SK-N-SH treated with all-trans-retinoic acid at 6 μM for 48 hours (cell line): Measurements from ENCODE around the gene LIPN.

Experiments
- ATAC-seq: fragments of 200-7000 bp; cut with Tn5 transposase; 3 replicates; pipeline ENCODE4 v1.9.1; 2020; ENCODE audit warnings: mild to moderate bottlenecking, moderate library complexity
- ARNTL ChIP-seq: fragments of 450-650 bp; formaldehyde crosslinking; IDR thresholded peaks from 2 replicates; pipeline ENCODE4 v1.5.0; 2020; ENCODE audit warnings: low read depth, mild to moderate bottlenecking, moderate library complexity, borderline replicate concordance
- BACH2 ChIP-seq: fragments of 250-450 bp; sonication (Bioruptor Pico); IDR thresholded peaks from 2 replicates; pipeline ENCODE4 v1.9.0; 2021; ENCODE audit warnings: mild to moderate bottlenecking, borderline replicate concordance
- CSDC2 ChIP-seq: fragments of 250-450 bp; sonication (Bioruptor Pico); IDR thresholded peaks from 2 replicates; pipeline ENCODE4 v1.5.0; 2020; ENCODE audit warnings: mild to moderate bottlenecking, moderate library complexity
- ESRRG ChIP-seq: fragments of 250-450 bp; sonication (Bioruptor Pico); IDR thresholded peaks from 2 replicates; pipeline ENCODE4 v1.6.1; 2021; ENCODE audit warnings: mild to moderate bottlenecking
- GLIS3 ChIP-seq: fragments of 250-450 bp; sonication (Bioruptor Pico); IDR thresholded peaks from 2 replicates; pipeline ENCODE4 v1.5.0; 2020; ENCODE audit warnings: mild to moderate bottlenecking, moderate library complexity
- ISL1 ChIP-seq: fragments of 250-450 bp; sonication (Bioruptor Pico); IDR thresholded peaks from 2 replicates; pipeline ENCODE4 v2.1.2; 2022; ENCODE audit warnings: mild to moderate bottlenecking, moderate library complexity
- OSR1 ChIP-seq: fragments of 250-450 bp; sonication (Bioruptor Pico); IDR thresholded peaks from 2 replicates; pipeline ENCODE4 v1.8.0; 2022; ENCODE audit warnings: moderate library complexity, mild to moderate bottlenecking, inconsistent platforms
- PPARA ChIP-seq: fragments of 250-450 bp; sonication (Bioruptor Pico); IDR thresholded peaks from 2 replicates; pipeline ENCODE4 v1.5.0; 2020; ENCODE audit warnings: mild to moderate bottlenecking, borderline replicate concordance
- SNAI2 ChIP-seq: fragments of 250-450 bp; sonication (Bioruptor Pico); IDR thresholded peaks from 2 replicates; pipeline ENCODE4 v1.5.0; 2020; ENCODE audit warnings: mild to moderate bottlenecking, moderate library complexity
- TCF4 ChIP-seq: fragments of 250-450 bp; sonication (Bioruptor Pico); IDR thresholded peaks from 2 replicates; pipeline ENCODE4 v1.8.0; 2021; ENCODE audit warnings: mild to moderate bottlenecking, moderate library complexity, borderline replicate concordance
- TOX ChIP-seq: fragments of 250-450 bp; sonication (Bioruptor Pico); IDR thresholded peaks from 2 replicates; pipeline ENCODE4 v1.8.0; 2021; ENCODE audit warnings: mild to moderate bottlenecking, moderate library complexity, borderline replicate concordance
- ZC3H10 ChIP-seq: fragments of 250-450 bp; sonication (Bioruptor Pico); IDR thresholded peaks from 2 replicates; pipeline ENCODE4 v1.5.1; 2021; ENCODE audit warnings: mild to moderate bottlenecking, moderate library complexity
- ZFP3 ChIP-seq: fragments of 250-450 bp; sonication (Bioruptor Pico); IDR thresholded peaks from 2 replicates; pipeline ENCODE4 v1.5.0; 2020; ENCODE audit warnings: mild to moderate bottlenecking, moderate library complexity
- ZFP30 ChIP-seq: fragments of 450-650 bp; formaldehyde crosslinking; IDR thresholded peaks from 2 replicates; pipeline ENCODE4 v1.5.0; 2022; ENCODE audit warnings: mild to moderate bottlenecking, moderate library complexity
- ZNF565 ChIP-seq: fragments of 450-650 bp; formaldehyde crosslinking; conservative IDR thresholded peaks from 2 replicates; pipeline ENCODE4 v1.5.0; 2020; ENCODE audit warnings: low read depth, mild to moderate bottlenecking, moderate library complexity
- ZNF70 ChIP-seq: fragments of 450-650 bp; formaldehyde crosslinking; IDR thresholded peaks from 2 replicates; pipeline ENCODE4 v1.5.0; 2020; ENCODE audit warnings: mild to moderate bottlenecking, moderate library complexity
- ZNF8 ChIP-seq: fragments of 450-650 bp; formaldehyde crosslinking; IDR thresholded peaks from 2 replicates; pipeline ENCODE4 v1.5.0; 2020; ENCODE audit warnings: mild to moderate bottlenecking, moderate library complexity
- TF ChIP-seq, protein P1 (sequence below): fragments of 250-450 bp; sonication (Bioruptor Pico); IDR thresholded peaks from 2 replicates; pipeline ENCODE4 v1.8.0; 2020; ENCODE audit warnings: mild to moderate bottlenecking, moderate library complexity, borderline replicate concordance
- TF ChIP-seq, protein P2 (sequence below): fragments of 250-450 bp; sonication (Bioruptor Pico); IDR thresholded peaks from 2 replicates; pipeline ENCODE4 v1.5.1; 2020; ENCODE audit warnings: low read depth, mild to moderate bottlenecking, moderate library complexity
- TF ChIP-seq, protein P3 (sequence below): fragments of 250-450 bp; sonication (Bioruptor Pico); IDR thresholded peaks from 2 replicates; pipeline ENCODE4 v1.5.1; 2021; ENCODE audit warnings: mild to moderate bottlenecking, moderate library complexity
- TF ChIP-seq, protein P4 (sequence below): fragments of 250-450 bp; sonication (Bioruptor Pico); IDR thresholded peaks from 2 replicates; pipeline ENCODE4 v1.8.0; 2021; ENCODE audit warnings: low read depth, mild to moderate bottlenecking, moderate library complexity, borderline replicate concordance

Gene LIPN

DNA sequence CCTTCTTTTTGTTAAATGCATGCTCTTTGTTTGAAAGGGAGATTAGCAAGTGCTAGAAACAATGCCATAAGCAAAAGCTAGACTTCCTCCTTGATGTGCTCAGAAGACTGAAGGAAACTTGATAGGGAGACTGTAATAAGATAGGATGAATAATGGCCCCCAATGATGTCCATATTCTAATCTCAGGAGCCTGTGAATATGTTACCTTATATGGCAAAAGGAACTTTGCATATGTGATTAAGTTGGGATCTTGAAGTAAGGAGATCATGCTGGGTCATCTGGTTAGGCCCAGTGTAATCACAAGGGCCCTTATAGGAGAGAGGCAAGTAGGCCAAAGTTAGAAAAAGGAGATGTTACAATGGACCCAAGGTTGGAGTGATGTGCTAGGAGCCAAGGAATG is 29.1 kb downstream of the LIPN start:
- TF ChIP-seq ZFP3 (CRISPR knock-in tag) (no peak), OSR1 (no peak), ZNF8 (CRISPR knock-in tag) (no peak), TOX (no peak), ZC3H10 (CRISPR knock-in tag) (no peak), TCF4 (CRISPR knock-in tag) (no peak), ARNTL (CRISPR knock-in tag) (no peak), ESRRG (CRISPR knock-in tag) (no peak), ZNF565 (no peak), ZNF70 (no peak), GLIS3 (CRISPR knock-in tag) (no peak), ISL1 (CRISPR knock-in tag) (no peak), BACH2 (CRISPR knock-in tag) (no peak), PPARA (CRISPR knock-in tag) (no peak)
- TF ChIP-seq, protein P1, sequence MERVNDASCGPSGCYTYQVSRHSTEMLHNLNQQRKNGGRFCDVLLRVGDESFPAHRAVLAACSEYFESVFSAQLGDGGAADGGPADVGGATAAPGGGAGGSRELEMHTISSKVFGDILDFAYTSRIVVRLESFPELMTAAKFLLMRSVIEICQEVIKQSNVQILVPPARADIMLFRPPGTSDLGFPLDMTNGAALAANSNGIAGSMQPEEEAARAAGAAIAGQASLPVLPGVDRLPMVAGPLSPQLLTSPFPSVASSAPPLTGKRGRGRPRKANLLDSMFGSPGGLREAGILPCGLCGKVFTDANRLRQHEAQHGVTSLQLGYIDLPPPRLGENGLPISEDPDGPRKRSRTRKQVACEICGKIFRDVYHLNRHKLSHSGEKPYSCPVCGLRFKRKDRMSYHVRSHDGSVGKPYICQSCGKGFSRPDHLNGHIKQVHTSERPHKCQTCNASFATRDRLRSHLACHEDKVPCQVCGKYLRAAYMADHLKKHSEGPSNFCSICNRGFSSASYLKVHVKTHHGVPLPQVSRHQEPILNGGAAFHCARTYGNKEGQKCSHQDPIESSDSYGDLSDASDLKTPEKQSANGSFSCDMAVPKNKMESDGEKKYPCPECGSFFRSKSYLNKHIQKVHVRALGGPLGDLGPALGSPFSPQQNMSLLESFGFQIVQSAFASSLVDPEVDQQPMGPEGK (CRISPR knock-in tag): no peak
- TF ChIP-seq, protein P2, sequence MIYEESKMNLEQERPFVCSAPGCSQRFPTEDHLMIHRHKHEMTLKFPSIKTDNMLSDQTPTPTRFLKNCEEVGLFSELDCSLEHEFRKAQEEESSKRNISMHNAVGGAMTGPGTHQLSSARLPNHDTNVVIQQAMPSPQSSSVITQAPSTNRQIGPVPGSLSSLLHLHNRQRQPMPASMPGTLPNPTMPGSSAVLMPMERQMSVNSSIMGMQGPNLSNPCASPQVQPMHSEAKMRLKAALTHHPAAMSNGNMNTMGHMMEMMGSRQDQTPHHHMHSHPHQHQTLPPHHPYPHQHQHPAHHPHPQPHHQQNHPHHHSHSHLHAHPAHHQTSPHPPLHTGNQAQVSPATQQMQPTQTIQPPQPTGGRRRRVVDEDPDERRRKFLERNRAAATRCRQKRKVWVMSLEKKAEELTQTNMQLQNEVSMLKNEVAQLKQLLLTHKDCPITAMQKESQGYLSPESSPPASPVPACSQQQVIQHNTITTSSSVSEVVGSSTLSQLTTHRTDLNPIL (CRISPR knock-in tag): no peak
- TF ChIP-seq, protein P3, sequence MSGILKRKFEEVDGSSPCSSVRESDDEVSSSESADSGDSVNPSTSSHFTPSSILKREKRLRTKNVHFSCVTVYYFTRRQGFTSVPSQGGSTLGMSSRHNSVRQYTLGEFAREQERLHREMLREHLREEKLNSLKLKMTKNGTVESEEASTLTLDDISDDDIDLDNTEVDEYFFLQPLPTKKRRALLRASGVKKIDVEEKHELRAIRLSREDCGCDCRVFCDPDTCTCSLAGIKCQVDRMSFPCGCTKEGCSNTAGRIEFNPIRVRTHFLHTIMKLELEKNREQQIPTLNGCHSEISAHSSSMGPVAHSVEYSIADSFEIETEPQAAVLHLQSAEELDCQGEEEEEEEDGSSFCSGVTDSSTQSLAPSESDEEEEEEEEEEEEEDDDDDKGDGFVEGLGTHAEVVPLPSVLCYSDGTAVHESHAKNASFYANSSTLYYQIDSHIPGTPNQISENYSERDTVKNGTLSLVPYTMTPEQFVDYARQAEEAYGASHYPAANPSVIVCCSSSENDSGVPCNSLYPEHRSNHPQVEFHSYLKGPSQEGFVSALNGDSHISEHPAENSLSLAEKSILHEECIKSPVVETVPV (CRISPR knock-in tag): no peak
- ATAC-seq: no peak

DNA sequence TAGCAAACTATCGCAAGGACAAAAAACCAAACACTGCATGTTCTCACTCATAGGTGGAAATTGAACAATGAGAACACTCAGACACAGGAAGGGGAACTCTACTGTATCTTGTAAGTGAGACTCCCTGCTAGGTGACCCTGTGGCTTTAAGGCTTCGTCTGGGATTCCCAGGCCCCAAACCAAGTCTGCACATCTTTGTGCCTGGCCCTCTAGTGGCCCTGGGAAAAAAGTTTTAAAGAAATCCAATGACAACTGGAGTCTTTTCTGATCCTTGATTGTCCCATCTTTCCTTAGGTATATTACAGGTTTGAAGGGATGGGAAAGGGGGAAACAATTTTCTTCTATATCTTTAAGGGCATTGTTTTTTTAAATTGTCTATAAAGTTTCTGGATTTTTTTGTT is 32.1 kb downstream of the LIPN start:
- TF ChIP-seq TOX: no peak
- no peak for TF ChIP-seq ARNTL (CRISPR knock-in tag)
- no peak for TF ChIP-seq ZFP30
- no peak for TF ChIP-seq OSR1
- TF ChIP-seq, protein P4, sequence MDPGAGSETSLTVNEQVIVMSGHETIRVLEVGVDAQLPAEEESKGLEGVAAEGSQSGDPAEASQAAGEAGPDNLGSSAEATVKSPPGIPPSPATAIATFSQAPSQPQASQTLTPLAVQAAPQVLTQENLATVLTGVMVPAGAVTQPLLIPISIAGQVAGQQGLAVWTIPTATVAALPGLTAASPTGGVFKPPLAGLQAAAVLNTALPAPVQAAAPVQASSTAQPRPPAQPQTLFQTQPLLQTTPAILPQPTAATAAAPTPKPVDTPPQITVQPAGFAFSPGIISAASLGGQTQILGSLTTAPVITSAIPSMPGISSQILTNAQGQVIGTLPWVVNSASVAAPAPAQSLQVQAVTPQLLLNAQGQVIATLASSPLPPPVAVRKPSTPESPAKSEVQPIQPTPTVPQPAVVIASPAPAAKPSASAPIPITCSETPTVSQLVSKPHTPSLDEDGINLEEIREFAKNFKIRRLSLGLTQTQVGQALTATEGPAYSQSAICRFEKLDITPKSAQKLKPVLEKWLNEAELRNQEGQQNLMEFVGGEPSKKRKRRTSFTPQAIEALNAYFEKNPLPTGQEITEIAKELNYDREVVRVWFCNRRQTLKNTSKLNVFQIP (CRISPR knock-in tag): no peak
- no peak for TF ChIP-seq ZNF70
- TF ChIP-seq, protein P3 (CRISPR knock-in tag): no peak
- TF ChIP-seq, protein P2 (CRISPR knock-in tag): no peak
- no peak for TF ChIP-seq ESRRG (CRISPR knock-in tag)
- TF ChIP-seq CSDC2 (CRISPR knock-in tag): no peak
- TF ChIP-seq SNAI2 (CRISPR knock-in tag): no peak
- no peak for TF ChIP-seq ZNF8 (CRISPR knock-in tag)
- TF ChIP-seq ISL1 (CRISPR knock-in tag): no peak
- no peak for TF ChIP-seq ZNF565
- peak; percentile 81 for ATAC-seq

DNA sequence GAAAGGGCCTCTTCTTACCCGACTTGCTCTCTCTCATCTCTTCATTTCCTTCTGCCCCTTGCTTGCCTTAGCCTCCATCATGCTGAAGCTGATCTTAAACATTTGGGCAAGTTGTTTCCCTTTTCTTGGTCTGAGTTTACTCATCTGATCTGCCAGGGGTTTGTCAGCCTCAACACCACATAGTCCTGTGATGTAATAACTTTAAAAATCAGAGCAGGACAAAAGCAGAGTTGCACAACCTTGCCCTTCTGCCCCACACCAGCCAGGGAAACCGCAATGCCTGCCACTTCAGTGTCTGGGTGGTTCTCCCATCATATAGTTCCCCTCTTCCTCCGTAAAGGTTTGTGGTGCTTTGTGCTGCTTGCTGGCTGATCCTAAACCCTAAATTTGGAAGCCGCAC is 32.8 kb downstream of the LIPN start:
- ATAC-seq: no peak
- TF ChIP-seq, protein P4 (CRISPR knock-in tag): no peak
- TF ChIP-seq ZFP3 (CRISPR knock-in tag) (no peak), ISL1 (CRISPR knock-in tag) (no peak), PPARA (CRISPR knock-in tag) (no peak)
